ENCODE results near the gene AGTRAP.
A peak's percentile ranks its signal among the peaks of the same experiment; 100 is the strongest.

Gene AGTRAP

GRCh38 chr1:11731691-11732283 is 4.1 kb upstream of the AGTRAP start:
- H3K4me3 ChIP-seq (ENCODE audit: low read depth, low read length): peak overlapping the region; percentile 19
- in situ Hi-C loops (cut with HindIII; ENCODE audit: low sequenced_read_pairs): no loop called here
- TF ChIP-seq CTCF (IDR thresholded peaks at IDR 0.05; ENCODE audit: low read depth, low read length): no peak
- peak; percentile 57 for DNase-seq (ENCODE audit: low read depth, low spot score)

- TF ChIP-seq CTCF (IDR thresholded peaks at IDR 0.05; ENCODE audit: low read depth, low read length): no peak
- H3K4me3 ChIP-seq (ENCODE audit: low read depth, low read length): no peak overlapping the region
- no peak for DNase-seq (ENCODE audit: low read depth, low spot score)
- in situ Hi-C loops (cut with HindIII; ENCODE audit: low sequenced_read_pairs): no loop called here
These were observed 2.6 kb upstream of the AGTRAP start for GRCh38 chr1:11733306-11733705.

- in situ Hi-C loops (cut with HindIII; ENCODE audit: low sequenced_read_pairs): no loop called here
These were observed 444 bp upstream of the AGTRAP start for GRCh38 chr1:11735531-11735853.

GRCh38 chr1:11736746-11737639 is 1.1 kb downstream of the AGTRAP start:
- TF ChIP-seq CTCF (IDR thresholded peaks at IDR 0.05; ENCODE audit: low read depth, low read length): no peak
- DNase-seq (ENCODE audit: low read depth, low spot score): peak; percentile 44
- H3K4me3 ChIP-seq (ENCODE audit: low read depth, low read length): peak overlapping the region; percentile 73
- in situ Hi-C loops (cut with HindIII; ENCODE audit: low sequenced_read_pairs): no loop called here

More at GRCh38 chr1:11735531-11735853, 444 bp upstream of the AGTRAP start:
- peak overlapping the region; percentile 73 for H3K4me3 ChIP-seq (ENCODE audit: low read depth, low read length)
- DNase-seq (ENCODE audit: low read depth, low spot score): no peak
- TF ChIP-seq CTCF (IDR thresholded peaks at IDR 0.05; ENCODE audit: low read depth, low read length): no peak

GRCh38 chr1:11738096-11738495 is 2.2 kb downstream of the AGTRAP start:
- DNase-seq (ENCODE audit: low read depth, low spot score): no peak
- no peak overlapping the region for H3K4me3 ChIP-seq (ENCODE audit: low read depth, low read length)
- in situ Hi-C loops (cut with HindIII; ENCODE audit: low sequenced_read_pairs): no loop called here
- no peak for TF ChIP-seq CTCF (IDR thresholded peaks at IDR 0.05; ENCODE audit: low read depth, low read length)

- in situ Hi-C loops (cut with HindIII; ENCODE audit: low sequenced_read_pairs): no loop called here
- TF ChIP-seq CTCF (IDR thresholded peaks at IDR 0.05; ENCODE audit: low read depth, low read length): no peak
- H3K4me3 ChIP-seq (ENCODE audit: low read depth, low read length): no peak overlapping the region
- no peak for DNase-seq (ENCODE audit: low read depth, low spot score)
These were observed 2.8 kb downstream of the AGTRAP start for GRCh38 chr1:11738783-11739182.

Data from astrocyte of the spinal cord (primary cell).